HUES48 (cell line): ENCODE measurements around the gene GRM5.

ENCODE experiments used
- H3K27ac ChIP-seq: one replicate; pipeline ENCODE4 v1.7.0; 2013; ENCODE audit warnings: low read depth, low read length, inconsistent platforms
- H3K27me3 ChIP-seq: 2 replicates; pipeline ENCODE4 v1.6.1; 2013; ENCODE audit warnings: mild to moderate bottlenecking, low read length; ENCODE audit not compliant: control insufficient read depth, insufficient read depth
- H3K36me3 ChIP-seq: 2 replicates; pipeline ENCODE4 v1.6.1; 2013; ENCODE audit warnings: low read length; ENCODE audit not compliant: control insufficient read depth, insufficient read depth
- H3K4me1 ChIP-seq: 2 replicates; pipeline ENCODE4 v1.6.1; 2013; ENCODE audit warnings: mild to moderate bottlenecking, low read length; ENCODE audit not compliant: control insufficient read depth, insufficient read depth
- H3K4me3 ChIP-seq: 2 replicates; pipeline ENCODE4 v1.5.1; 2013; ENCODE audit warnings: mild to moderate bottlenecking, low read depth, low read length
- H3K9ac ChIP-seq: 2 replicates; pipeline ENCODE4 v1.6.1; 2013; ENCODE audit warnings: mild to moderate bottlenecking, low read depth, low read length, moderate library complexity
- H3K9me3 ChIP-seq: 2 replicates; pipeline ENCODE4 v1.6.1; 2013; ENCODE audit warnings: low read length; ENCODE audit not compliant: control insufficient read depth, insufficient read depth

GRM5 gene

DNA sequence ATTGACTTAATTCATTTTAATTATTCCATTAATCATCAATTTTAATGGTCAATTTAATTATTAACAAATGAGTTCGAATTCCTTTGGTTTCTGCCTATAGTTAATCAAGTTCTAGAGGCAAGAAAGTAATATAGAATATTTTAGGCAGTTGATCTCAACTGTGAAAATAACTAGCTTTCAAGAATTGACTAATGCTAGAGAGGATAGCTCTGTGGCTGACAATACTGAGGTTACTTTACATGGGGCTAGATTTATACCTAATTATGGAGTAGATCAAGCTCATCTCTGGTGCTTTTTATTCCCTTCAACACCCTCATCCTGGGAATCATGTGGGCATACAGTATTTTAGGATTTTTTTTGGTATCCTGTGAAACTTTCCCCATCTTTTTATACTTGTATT, 259.4 kb downstream of the GRM5 start:
- Histone ChIP-seq H3K27ac (no peak overlapping the region), H3K9ac (no peak overlapping the region), H3K36me3 (no peaks in the 10 kb centered on the region), H3K4me1 (peaks cover 3% of the 10 kb centered on the region), H3K4me3 (no peak overlapping the region), H3K27me3 (no peaks in the 10 kb centered on the region), H3K9me3 (no peaks in the 10 kb centered on the region)

GRCh38 chr11:88801484-88802123, 264.2 kb downstream of the GRM5 start:
- no peak overlapping the region for H3K9ac ChIP-seq
- H3K36me3 ChIP-seq = no peaks in the 10 kb centered on the region
- no peak overlapping the region for H3K27ac ChIP-seq
- no peaks in the 10 kb centered on the region for H3K9me3 ChIP-seq
- H3K4me1 ChIP-seq = peaks cover 4% of the 10 kb centered on the region
- H3K4me3 ChIP-seq = no peak overlapping the region
- no peaks in the 10 kb centered on the region for H3K27me3 ChIP-seq

GRCh38 chr11:88799771-88800500, 265.8 kb downstream of the GRM5 start:
- H3K9me3 ChIP-seq = no peaks in the 10 kb centered on the region
- no peak overlapping the region for H3K9ac ChIP-seq
- no peak overlapping the region for H3K4me3 ChIP-seq
- H3K27me3 ChIP-seq = no peaks in the 10 kb centered on the region
- no peak overlapping the region for H3K27ac ChIP-seq
- H3K4me1 ChIP-seq = peaks cover 4% of the 10 kb centered on the region
- no peaks in the 10 kb centered on the region for H3K36me3 ChIP-seq

DNA sequence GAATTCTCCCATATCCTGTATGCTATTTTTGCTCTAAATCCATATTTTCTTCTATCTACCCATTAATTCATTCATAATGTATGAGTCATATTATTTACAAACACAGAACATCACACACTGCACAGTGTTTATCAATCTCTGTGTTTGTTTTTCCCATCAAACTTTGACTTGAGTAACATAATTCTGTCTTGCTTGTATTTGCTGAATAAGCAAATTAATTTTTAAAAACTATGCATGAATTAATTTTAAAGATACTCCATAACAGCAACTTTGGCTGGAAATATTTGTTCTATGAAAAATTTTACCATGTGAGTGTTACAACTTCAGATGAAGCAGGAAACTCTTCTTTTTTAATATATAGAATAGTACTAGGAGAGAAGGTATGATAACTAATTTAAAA, 275.6 kb downstream of the GRM5 start:
- no peaks in the 10 kb centered on the region for H3K9me3 ChIP-seq
- H3K9ac ChIP-seq = no peak overlapping the region
- H3K27ac ChIP-seq = no peak overlapping the region
- H3K27me3 ChIP-seq = no peaks in the 10 kb centered on the region
- H3K36me3 ChIP-seq = no peaks in the 10 kb centered on the region
- H3K4me1 ChIP-seq = 0 out of 2 replicates have a peak, but pooled peaks cover 5% of the 10 kb centered on the region
- H3K4me3 ChIP-seq = no peak overlapping the region

GRCh38 chr11:88779577-88779976, 286.2 kb downstream of the GRM5 start:
- Histone ChIP-seq H3K4me3 (no peak overlapping the region), H3K9ac (no peak overlapping the region), H3K9me3 (peaks cover 10% of the 10 kb centered on the region; the same call in 1 of the 2 replicates), H3K4me1 (0 out of 2 replicates have a peak, but pooled peaks cover 3% of the 10 kb centered on the region), H3K27me3 (no peaks in the 10 kb centered on the region), H3K36me3 (no peaks in the 10 kb centered on the region), H3K27ac (no peak overlapping the region)

DNA sequence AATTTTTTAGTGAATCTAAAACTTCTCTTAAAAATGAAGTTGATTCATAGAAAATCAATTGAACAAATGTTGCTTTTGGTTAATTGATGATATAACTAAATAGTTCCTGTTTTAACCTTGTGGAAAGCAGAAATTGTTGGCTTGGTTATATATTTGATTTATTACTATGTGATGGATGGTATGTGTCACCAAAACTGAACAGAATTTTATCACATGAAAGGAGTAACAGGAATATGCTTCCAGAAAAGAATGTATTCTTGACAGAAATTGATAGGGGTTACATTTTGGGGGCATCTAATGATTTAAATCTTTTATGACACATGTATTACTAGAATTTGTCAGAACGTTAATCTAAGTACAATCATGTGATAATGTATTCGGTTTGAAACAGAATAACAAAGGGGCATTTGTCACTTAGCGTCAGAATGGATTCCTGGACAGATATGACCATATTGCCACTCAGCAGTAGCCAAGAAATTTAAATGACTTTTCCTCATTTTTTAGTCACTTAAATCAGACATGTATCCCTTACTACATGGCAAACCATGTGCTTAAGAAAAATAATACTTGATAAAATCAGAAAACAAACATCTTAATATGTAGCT, 295.2 kb downstream of the GRM5 start:
- H3K27ac ChIP-seq = no peak overlapping the region
- H3K4me1 ChIP-seq = no peaks in the 10 kb centered on the region
- no peaks in the 10 kb centered on the region for H3K27me3 ChIP-seq
- no peak overlapping the region for H3K9ac ChIP-seq
- H3K4me3 ChIP-seq = no peak overlapping the region
- no peaks in the 10 kb centered on the region for H3K9me3 ChIP-seq
- no peaks in the 10 kb centered on the region for H3K36me3 ChIP-seq

DNA sequence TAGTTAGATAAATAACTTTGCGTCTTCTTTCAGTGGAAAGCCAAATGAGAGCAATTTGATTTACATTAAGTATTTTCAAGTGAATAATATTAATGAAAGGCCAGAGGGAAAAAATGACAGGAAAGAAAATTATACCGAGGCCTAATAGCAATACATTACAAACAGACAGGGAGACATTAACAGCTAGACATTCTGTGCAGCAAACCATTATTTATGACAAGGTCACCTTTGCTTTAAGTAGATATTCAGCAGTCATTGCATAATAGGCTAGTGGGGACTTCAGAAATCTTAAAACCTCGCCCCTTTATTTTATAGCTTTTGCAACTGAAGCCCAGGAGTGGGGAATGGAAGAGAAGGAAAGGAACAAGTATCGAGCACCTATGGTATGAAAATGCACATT, 321.6 kb downstream of the GRM5 start:
- Histone ChIP-seq H3K36me3 (no peaks in the 10 kb centered on the region), H3K4me3 (no peak overlapping the region), H3K4me1 (no peaks in the 10 kb centered on the region), H3K27ac (no peak overlapping the region), H3K27me3 (no peaks in the 10 kb centered on the region), H3K9me3 (no peaks in the 10 kb centered on the region), H3K9ac (no peak overlapping the region)

DNA sequence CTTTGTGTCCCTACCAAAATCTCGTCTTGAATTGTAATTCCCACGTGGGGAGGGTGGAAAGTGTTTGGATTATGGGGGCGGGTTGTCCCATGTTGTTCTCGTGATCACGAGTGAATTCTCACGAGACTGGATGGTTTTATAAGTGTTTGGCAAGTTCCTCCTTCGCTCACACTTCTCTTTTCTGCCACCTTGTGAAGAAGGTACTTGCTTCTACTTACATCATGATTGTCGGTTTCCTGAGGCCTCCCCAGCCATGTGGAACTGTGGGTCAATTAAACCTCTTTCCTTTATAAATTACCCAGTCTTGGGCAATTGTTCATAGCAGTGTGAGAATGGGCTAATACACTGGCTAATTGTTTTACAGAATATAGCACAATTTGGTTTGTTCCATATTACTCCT, 326.3 kb downstream of the GRM5 start:
- Histone ChIP-seq H3K27me3 (no peaks in the 10 kb centered on the region), H3K4me1 (no peaks in the 10 kb centered on the region), H3K36me3 (no peaks in the 10 kb centered on the region), H3K9me3 (no peaks in the 10 kb centered on the region), H3K27ac (no peak overlapping the region), H3K4me3 (no peak overlapping the region), H3K9ac (no peak overlapping the region)

- H3K4me3 ChIP-seq = no peak overlapping the region
- no peak overlapping the region for H3K9ac ChIP-seq
- H3K9me3 ChIP-seq = no peaks in the 10 kb centered on the region
- no peaks in the 10 kb centered on the region for H3K36me3 ChIP-seq
- H3K4me1 ChIP-seq = no peaks in the 10 kb centered on the region
- no peak overlapping the region for H3K27ac ChIP-seq
- no peaks in the 10 kb centered on the region for H3K27me3 ChIP-seq
Measured at GRCh38 chr11:88709567-88709966, 356.2 kb downstream of the GRM5 start.

DNA sequence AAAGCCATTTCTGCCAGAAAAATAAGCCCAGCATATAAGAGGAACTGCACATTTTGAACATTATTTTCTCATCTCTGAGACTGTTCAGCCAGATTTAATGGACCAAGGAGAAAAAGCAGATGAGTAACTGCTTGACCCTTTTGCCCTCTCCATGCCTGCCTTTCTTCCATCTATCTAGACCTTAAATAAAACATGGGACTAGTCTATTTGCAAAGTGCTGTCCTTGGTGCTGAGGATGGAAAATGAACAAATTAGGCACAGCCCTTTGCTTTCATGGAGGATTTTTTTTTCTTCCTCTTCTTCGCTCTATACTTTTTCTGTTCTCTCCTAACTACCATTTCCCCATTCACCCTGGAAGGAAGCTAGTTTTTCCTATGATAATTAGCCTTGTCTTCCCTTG, 361.3 kb downstream of the GRM5 start:
- no peaks in the 10 kb centered on the region for H3K36me3 ChIP-seq
- no peak overlapping the region for H3K9ac ChIP-seq
- H3K4me3 ChIP-seq = no peak overlapping the region
- H3K9me3 ChIP-seq = no peaks in the 10 kb centered on the region
- H3K27me3 ChIP-seq = no peaks in the 10 kb centered on the region
- H3K4me1 ChIP-seq = no peaks in the 10 kb centered on the region
- no peak overlapping the region for H3K27ac ChIP-seq

- Histone ChIP-seq H3K4me1 (no peaks in the 10 kb centered on the region), H3K4me3 (no peak overlapping the region), H3K27me3 (no peaks in the 10 kb centered on the region), H3K9me3 (no peaks in the 10 kb centered on the region), H3K27ac (no peak overlapping the region), H3K9ac (no peak overlapping the region), H3K36me3 (no peaks in the 10 kb centered on the region)
Measured at GRCh38 chr11:88701816-88702215, 364.0 kb downstream of the GRM5 start.
